ENCODE data around the gene GSAP. TPM values are rescaled to one million over a fixed set of nuclear protein-coding genes. Genes with fewer than 3 reads are reported as not detected.

Gene GSAP
- total RNA-seq, 4 donors from 2014 or later = 43.1 to 65.2 (median 52.4) TPM

DNA sequence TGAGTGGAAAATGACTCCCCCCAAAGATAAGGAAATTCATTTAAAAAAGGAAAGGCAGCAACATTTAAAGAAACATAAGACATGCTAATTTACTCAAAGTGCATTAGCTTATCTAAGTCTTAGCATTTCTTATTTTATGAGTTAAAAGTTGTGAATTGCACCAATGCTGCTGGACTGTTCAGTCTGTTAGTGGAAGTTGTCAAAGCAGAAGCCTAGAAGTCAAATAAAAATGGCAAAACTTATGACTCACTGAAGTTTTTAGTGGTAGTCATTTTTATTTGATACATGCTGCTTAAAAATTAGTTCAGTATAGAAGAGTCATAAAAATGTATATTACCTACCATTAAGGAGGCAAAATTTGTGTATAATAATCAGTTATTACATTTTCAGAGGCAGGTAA lies 125.7 kb downstream of the GSAP start:
- H3K9me3 ChIP-seq = no peaks in the 10 kb centered on the region
- intact Hi-C loops (cut with DNase I) = no loop called here
- TF ChIP-seq POLR2A (IDR thresholded peaks at IDR 0.05) = no peak
- TF ChIP-seq, protein P1, sequence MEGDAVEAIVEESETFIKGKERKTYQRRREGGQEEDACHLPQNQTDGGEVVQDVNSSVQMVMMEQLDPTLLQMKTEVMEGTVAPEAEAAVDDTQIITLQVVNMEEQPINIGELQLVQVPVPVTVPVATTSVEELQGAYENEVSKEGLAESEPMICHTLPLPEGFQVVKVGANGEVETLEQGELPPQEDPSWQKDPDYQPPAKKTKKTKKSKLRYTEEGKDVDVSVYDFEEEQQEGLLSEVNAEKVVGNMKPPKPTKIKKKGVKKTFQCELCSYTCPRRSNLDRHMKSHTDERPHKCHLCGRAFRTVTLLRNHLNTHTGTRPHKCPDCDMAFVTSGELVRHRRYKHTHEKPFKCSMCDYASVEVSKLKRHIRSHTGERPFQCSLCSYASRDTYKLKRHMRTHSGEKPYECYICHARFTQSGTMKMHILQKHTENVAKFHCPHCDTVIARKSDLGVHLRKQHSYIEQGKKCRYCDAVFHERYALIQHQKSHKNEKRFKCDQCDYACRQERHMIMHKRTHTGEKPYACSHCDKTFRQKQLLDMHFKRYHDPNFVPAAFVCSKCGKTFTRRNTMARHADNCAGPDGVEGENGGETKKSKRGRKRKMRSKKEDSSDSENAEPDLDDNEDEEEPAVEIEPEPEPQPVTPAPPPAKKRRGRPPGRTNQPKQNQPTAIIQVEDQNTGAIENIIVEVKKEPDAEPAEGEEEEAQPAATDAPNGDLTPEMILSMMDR (IDR thresholded peaks at IDR 0.05) = no peak

GRCh38 chr7:77289387-77289786 lies 126.8 kb downstream of the GSAP start:
- WGBS, 2 donors = 96 to 99% methylated on average over 3 of the region's 3 CpGs
- Histone ChIP-seq H3K4me1 (peaks cover 4 to 18% of the 10 kb centered on the region in 2 donors), H3K9me3 (no peaks in the 10 kb centered on the region), H3K36me3 (peaks cover 9 to 14% of the 10 kb centered on the region in 2 donors), H3K27ac (no peak overlapping the region), H3K27me3 (no peaks in the 10 kb centered on the region), H3K4me3 (replicated peaks in 1 of 3) (no peak overlapping the region)
- no peak for DNase-seq
- TF ChIP-seq, protein P1 (IDR thresholded peaks at IDR 0.05) = no peak
- no peak for TF ChIP-seq POLR2A (IDR thresholded peaks at IDR 0.05)
- intact Hi-C loops (cut with DNase I) = no loop called here

More for the DNA sequence above, 125.7 kb downstream of the GSAP start:
- Histone ChIP-seq H3K36me3 (peaks cover 9 to 14% of the 10 kb centered on the region in 2 donors), H3K27me3 (no peaks in the 10 kb centered on the region), H3K4me1 (peaks cover 3 to 18% of the 10 kb centered on the region in 2 donors), H3K27ac (no peak overlapping the region), H3K4me3 (replicated peaks in 1 of 3) (no peak overlapping the region)
- DNase-seq = no peak

- 59 to 78% methylated on average over 7 of the region's 7 CpGs for WGBS, 2 donors
These were observed 127.4 kb downstream of the GSAP start for GRCh38 chr7:77288676-77289320.

DNA sequence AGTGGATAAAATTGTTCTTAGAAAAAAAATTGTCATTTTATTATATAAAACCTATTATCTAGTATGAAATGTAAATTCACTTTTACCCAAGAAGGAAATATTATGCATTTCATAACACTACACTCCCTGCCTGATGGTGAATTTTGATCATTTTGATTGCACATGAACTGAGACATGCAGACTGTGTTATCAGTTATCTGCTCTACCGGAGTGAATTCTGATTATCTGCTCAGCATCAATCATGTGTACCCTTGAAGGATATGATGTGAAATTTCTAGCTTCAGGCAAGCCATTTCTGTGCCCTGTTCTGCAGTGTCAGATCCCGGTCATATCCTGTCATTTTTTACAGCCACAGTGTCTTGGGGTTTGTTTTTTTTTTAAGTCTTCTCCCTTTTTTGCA lies 131.5 kb downstream of the GSAP start:
- Histone ChIP-seq H3K27me3 (no peaks in the 10 kb centered on the region), H3K4me1 (peaks cover 36 to 57% of the 10 kb centered on the region in 2 donors), H3K4me3 (replicated peaks in 1 of 3) (no peak overlapping the region), H3K9me3 (no peaks in the 10 kb centered on the region), H3K36me3 (peaks cover 0 to 14% of the 10 kb centered on the region in 2 donors), H3K27ac (peak overlapping the region in 1 of 3 donors; percentile 4)
- DNase-seq = no peak
- intact Hi-C loops (cut with DNase I) = no loop called here
- WGBS, 2 donors = 51 to 60% methylated on average over 2 of the region's 2 CpGs
- TF ChIP-seq POLR2A (IDR thresholded peaks at IDR 0.05) = no peak
- TF ChIP-seq, protein P1 (IDR thresholded peaks at IDR 0.05) = no peak

More at GRCh38 chr7:77288676-77289320, 127.4 kb downstream of the GSAP start:
- no peak overlapping the region for H3K4me3 ChIP-seq (replicated peaks in 1 of 3)
- DNase-seq = no peak
- no peak overlapping the region for H3K27ac ChIP-seq
- H3K36me3 ChIP-seq = peaks cover 9 to 14% of the 10 kb centered on the region in 2 donors
- peaks cover 9 to 24% of the 10 kb centered on the region in 2 donors for H3K4me1 ChIP-seq
- no peaks in the 10 kb centered on the region for H3K9me3 ChIP-seq
- no peaks in the 10 kb centered on the region for H3K27me3 ChIP-seq
- no peak for TF ChIP-seq POLR2A (IDR thresholded peaks at IDR 0.05)
- TF ChIP-seq, protein P1 (IDR thresholded peaks at IDR 0.05) = no peak
- intact Hi-C loops (cut with DNase I) = no loop called here

- peaks cover 0 to 13% of the 10 kb centered on the region in 2 donors for H3K36me3 ChIP-seq
- intact Hi-C loops (cut with DNase I) = no loop called here
- H3K27me3 ChIP-seq = no peaks in the 10 kb centered on the region
- WGBS, 2 donors = 42 to 68% methylated on average over 4 of the region's 4 CpGs
- H3K27ac ChIP-seq = peak overlapping the region; percentile 63 to 95 (median 88)
- TF ChIP-seq POLR2A (IDR thresholded peaks at IDR 0.05) = no peak
- TF ChIP-seq, protein P1 (IDR thresholded peaks at IDR 0.05) = no peak
- H3K4me3 ChIP-seq (replicated peaks in 1 of 3) = no peak overlapping the region
- no peaks in the 10 kb centered on the region for H3K9me3 ChIP-seq
- peaks cover 36 to 56% of the 10 kb centered on the region in 2 donors for H3K4me1 ChIP-seq
- DNase-seq = peak in 1 of 2 donors; percentile 16
These were observed 132.1 kb downstream of the GSAP start for GRCh38 chr7:77284005-77284404.

All from thyroid gland (tissue), 4 donors.